ENCODE measurements around the gene ARHGAP42. TPM values are rescaled to one million over a fixed set of nuclear protein-coding genes. Genes with fewer than 3 reads are reported as not detected.
A peak's percentile ranks its signal among the peaks of the same experiment; 100 is the strongest.

ARHGAP42 gene
- polyA plus RNA-seq, 1 donor from 2014 or later, result 0.75 TPM

GRCh38 chr11:100970283-100971164 lies 283.4 kb downstream of the ARHGAP42 start:
- Mint-ChIP-seq H3K27me3 (no peaks in the 10 kb centered on the region), H3K36me3 (peaks cover 11% of the 10 kb centered on the region), H3K4me1 (peaks cover 0 to 1% (median 0%) of the 10 kb centered on the region in 3 donors), H3K27ac (no peak overlapping the region), H3K4me3 (no peak overlapping the region), H3K9me3 (peaks cover 10 to 11% (median 10%) of the 10 kb centered on the region in 3 donors)

- peaks cover 7% of the 10 kb centered on the region for H3K36me3 Mint-ChIP-seq
- H3K4me1 Mint-ChIP-seq, result peaks cover 0 to 1% (median 0%) of the 10 kb centered on the region in 3 donors
- no peak overlapping the region for H3K4me3 Mint-ChIP-seq
- peaks cover 7 to 11% (median 10%) of the 10 kb centered on the region in 3 donors for H3K9me3 Mint-ChIP-seq
- no peaks in the 10 kb centered on the region for H3K27me3 Mint-ChIP-seq
- H3K27ac Mint-ChIP-seq, result no peak overlapping the region
Measured at GRCh38 chr11:100972046-100972445, 285.0 kb downstream of the ARHGAP42 start.

GRCh38 chr11:100978442-100978841 lies 291.4 kb downstream of the ARHGAP42 start:
- no peaks in the 10 kb centered on the region for H3K4me1 Mint-ChIP-seq
- H3K9me3 Mint-ChIP-seq, result no peaks in the 10 kb centered on the region
- peaks cover 3% of the 10 kb centered on the region for H3K36me3 Mint-ChIP-seq
- no peaks in the 10 kb centered on the region for H3K27me3 Mint-ChIP-seq
- H3K4me3 Mint-ChIP-seq, result no peak overlapping the region
- no peak overlapping the region for H3K27ac Mint-ChIP-seq

- Mint-ChIP-seq H3K4me3 (no peak overlapping the region), H3K27me3 (no peaks in the 10 kb centered on the region), H3K4me1 (no peaks in the 10 kb centered on the region), H3K27ac (no peak overlapping the region), H3K36me3 (peaks cover 3% of the 10 kb centered on the region), H3K9me3 (no peaks in the 10 kb centered on the region)
Measured at GRCh38 chr11:100978939-100979338, 291.9 kb downstream of the ARHGAP42 start.

GRCh38 chr11:100980156-100980555 lies 293.1 kb downstream of the ARHGAP42 start:
- H3K27me3 Mint-ChIP-seq, result peaks cover 1% of the 10 kb centered on the region
- H3K27ac Mint-ChIP-seq, result no peak overlapping the region
- H3K36me3 Mint-ChIP-seq, result peaks cover 3% of the 10 kb centered on the region
- H3K9me3 Mint-ChIP-seq, result no peaks in the 10 kb centered on the region
- peaks cover 7% of the 10 kb centered on the region in 3 donors for H3K4me1 Mint-ChIP-seq
- H3K4me3 Mint-ChIP-seq, result no peak overlapping the region

GRCh38 chr11:100981196-100981824 lies 294.2 kb downstream of the ARHGAP42 start:
- Mint-ChIP-seq H3K27me3 (peaks cover 1% of the 10 kb centered on the region), H3K9me3 (no peaks in the 10 kb centered on the region), H3K4me3 (no peak overlapping the region), H3K36me3 (peaks cover 7% of the 10 kb centered on the region), H3K4me1 (peaks cover 7% of the 10 kb centered on the region in 3 donors), H3K27ac (no peak overlapping the region)

- Mint-ChIP-seq H3K27me3 (peaks cover 1% of the 10 kb centered on the region), H3K4me1 (peaks cover 7% of the 10 kb centered on the region in 3 donors), H3K4me3 (no peak overlapping the region), H3K36me3 (peaks cover 8% of the 10 kb centered on the region), H3K27ac (no peak overlapping the region), H3K9me3 (no peaks in the 10 kb centered on the region)
Measured at GRCh38 chr11:100984668-100985067, 297.6 kb downstream of the ARHGAP42 start.

GRCh38 chr11:100990931-100991330 lies 303.8 kb downstream of the ARHGAP42 start:
- Mint-ChIP-seq H3K36me3 (peaks cover 6% of the 10 kb centered on the region), H3K9me3 (no peaks in the 10 kb centered on the region), H3K27me3 (no peaks in the 10 kb centered on the region), H3K27ac (no peak overlapping the region), H3K4me1 (peaks cover 0 to 7% (median 0%) of the 10 kb centered on the region in 3 donors), H3K4me3 (no peak overlapping the region)

- H3K27ac Mint-ChIP-seq, result no peak overlapping the region
- no peak overlapping the region for H3K4me3 Mint-ChIP-seq
- peaks cover 1% of the 10 kb centered on the region for H3K36me3 Mint-ChIP-seq
- peaks cover 0 to 7% (median 0%) of the 10 kb centered on the region in 3 donors for H3K4me1 Mint-ChIP-seq
- no peaks in the 10 kb centered on the region for H3K9me3 Mint-ChIP-seq
- H3K27me3 Mint-ChIP-seq, result no peaks in the 10 kb centered on the region
Measured at GRCh38 chr11:100991541-100991940, 304.5 kb downstream of the ARHGAP42 start.

- Mint-ChIP-seq H3K27ac (no peak overlapping the region), H3K4me3 (no peak overlapping the region), H3K9me3 (no peaks in the 10 kb centered on the region), H3K27me3 (no peaks in the 10 kb centered on the region), H3K4me1 (peaks cover 0 to 7% (median 0%) of the 10 kb centered on the region in 3 donors), H3K36me3 (no peaks in the 10 kb centered on the region)
Measured at GRCh38 chr11:100994966-100995365, 307.9 kb downstream of the ARHGAP42 start.

- Mint-ChIP-seq H3K4me3 (no peak overlapping the region), H3K27ac (no peak overlapping the region), H3K9me3 (no peaks in the 10 kb centered on the region), H3K36me3 (peaks cover 1% of the 10 kb centered on the region), H3K4me1 (no peaks in the 10 kb centered on the region), H3K27me3 (no peaks in the 10 kb centered on the region)
Measured at GRCh38 chr11:100999756-101000155, 312.7 kb downstream of the ARHGAP42 start.

- H3K27me3 Mint-ChIP-seq, result no peaks in the 10 kb centered on the region
Measured at GRCh38 chr11:101003468-101003867, 316.4 kb downstream of the ARHGAP42 start.

GRCh38 chr11:101008961-101009689 lies 322.0 kb downstream of the ARHGAP42 start:
- H3K27ac Mint-ChIP-seq, result peak overlapping the region; percentile 25 to 91 (median 47)
- peak overlapping the region; percentile 6 to 87 (median 36) for H3K4me3 Mint-ChIP-seq
- H3K27me3 Mint-ChIP-seq, result no peaks in the 10 kb centered on the region
- H3K36me3 Mint-ChIP-seq, result no peaks in the 10 kb centered on the region
- H3K9me3 Mint-ChIP-seq, result peaks cover 0 to 12% (median 9%) of the 10 kb centered on the region in 3 donors
- H3K4me1 Mint-ChIP-seq, result peaks cover 16 to 29% (median 22%) of the 10 kb centered on the region in 3 donors

More at GRCh38 chr11:101003468-101003867, 316.4 kb downstream of the ARHGAP42 start:
- Mint-ChIP-seq H3K4me3 (no peak overlapping the region), H3K9me3 (peaks cover 0 to 8% (median 6%) of the 10 kb centered on the region in 3 donors), H3K4me1 (peaks cover 1 to 3% (median 3%) of the 10 kb centered on the region in 3 donors), H3K27ac (no peak overlapping the region), H3K36me3 (peaks cover 1% of the 10 kb centered on the region)

GRCh38 chr11:101009690-101010055 lies 322.6 kb downstream of the ARHGAP42 start:
- H3K36me3 Mint-ChIP-seq, result no peaks in the 10 kb centered on the region

GRCh38 chr11:101010899-101011298 lies 323.8 kb downstream of the ARHGAP42 start:
- no peaks in the 10 kb centered on the region for H3K36me3 Mint-ChIP-seq
- peaks cover 16 to 29% (median 22%) of the 10 kb centered on the region in 3 donors for H3K4me1 Mint-ChIP-seq
- H3K9me3 Mint-ChIP-seq, result peaks cover 0 to 12% (median 9%) of the 10 kb centered on the region in 3 donors
- H3K27ac Mint-ChIP-seq, result peak overlapping the region in 2 of 3 donors; percentile 47 to 91
- no peaks in the 10 kb centered on the region for H3K27me3 Mint-ChIP-seq
- H3K4me3 Mint-ChIP-seq, result peak overlapping the region in 1 of 4 donors; percentile 58

More at GRCh38 chr11:101009690-101010055, 322.6 kb downstream of the ARHGAP42 start:
- Mint-ChIP-seq H3K27me3 (no peaks in the 10 kb centered on the region), H3K27ac (peak overlapping the region; percentile 25 to 91 (median 47)), H3K4me3 (peak overlapping the region; percentile 6 to 87 (median 36)), H3K9me3 (peaks cover 0 to 12% (median 9%) of the 10 kb centered on the region in 3 donors), H3K4me1 (peaks cover 16 to 29% (median 22%) of the 10 kb centered on the region in 3 donors)

Data from IgD-negative memory B cell (primary cell).